Measurements from ENCODE around the gene PHF20. TPM values are rescaled to one million over a fixed set of nuclear protein-coding genes. Genes with fewer than 3 reads are reported as not detected.
A peak's percentile ranks its signal among the peaks of the same experiment; 100 is the strongest.

PHF20 gene
- total RNA-seq, 1 donor from 2014 or later: 76.1 TPM

DNA sequence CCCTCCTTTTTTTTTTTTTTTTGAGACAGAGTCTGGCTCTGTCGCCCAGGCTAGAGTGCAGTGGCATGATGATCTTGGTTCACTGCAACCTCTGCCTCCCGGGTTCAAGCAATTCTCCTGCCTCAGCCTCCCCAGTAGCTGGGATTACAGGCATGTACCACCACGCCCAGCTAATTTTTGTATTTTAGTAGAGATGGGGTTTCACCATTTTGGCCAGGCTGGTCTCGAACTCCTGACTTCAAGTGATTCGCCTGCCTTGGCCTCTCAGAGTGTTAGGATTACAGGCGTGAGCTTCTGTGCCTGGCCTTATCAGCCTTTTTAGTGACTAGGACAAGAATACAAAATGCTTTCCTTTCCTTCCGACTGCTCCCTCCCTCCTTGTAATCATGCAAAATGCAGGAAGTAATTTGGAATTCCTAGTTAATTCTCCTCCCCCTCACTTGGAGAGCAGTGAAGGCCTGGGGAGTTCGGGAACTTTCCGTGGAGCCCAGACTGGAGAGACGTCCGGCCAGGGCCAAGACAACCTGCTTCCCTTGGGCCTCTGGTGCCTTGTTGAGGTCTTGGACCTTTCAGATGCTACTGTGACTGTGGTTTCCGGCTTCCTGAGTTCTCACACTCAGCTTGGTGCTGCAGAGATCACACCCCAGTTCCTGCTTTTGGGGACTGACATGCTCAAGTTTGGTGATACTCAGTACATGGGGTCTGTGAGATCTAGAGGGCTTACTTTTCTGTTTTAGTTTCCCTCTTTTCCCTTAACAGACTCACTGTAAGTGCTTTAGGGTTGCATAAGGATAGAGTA lies 3.9 kb upstream of the PHF20 start:
- H3K27ac Mint-ChIP-seq (ENCODE audit: unreplicated experiment): no peak overlapping the region
- no peak overlapping the region for H3K4me3 Mint-ChIP-seq (ENCODE audit: unreplicated experiment)
- peaks cover 6% of the 10 kb centered on the region for H3K36me3 Mint-ChIP-seq (ENCODE audit: unreplicated experiment)
- H3K27me3 Mint-ChIP-seq (ENCODE audit: unreplicated experiment): peaks cover 5% of the 10 kb centered on the region
- peaks cover 13% of the 10 kb centered on the region for H3K9me3 Mint-ChIP-seq (ENCODE audit: unreplicated experiment)
- DNase-seq: no peak
- peaks cover 18% of the 10 kb centered on the region for H3K4me1 Mint-ChIP-seq (ENCODE audit: low read depth, unreplicated experiment)
- TF ChIP-seq, protein P1, sequence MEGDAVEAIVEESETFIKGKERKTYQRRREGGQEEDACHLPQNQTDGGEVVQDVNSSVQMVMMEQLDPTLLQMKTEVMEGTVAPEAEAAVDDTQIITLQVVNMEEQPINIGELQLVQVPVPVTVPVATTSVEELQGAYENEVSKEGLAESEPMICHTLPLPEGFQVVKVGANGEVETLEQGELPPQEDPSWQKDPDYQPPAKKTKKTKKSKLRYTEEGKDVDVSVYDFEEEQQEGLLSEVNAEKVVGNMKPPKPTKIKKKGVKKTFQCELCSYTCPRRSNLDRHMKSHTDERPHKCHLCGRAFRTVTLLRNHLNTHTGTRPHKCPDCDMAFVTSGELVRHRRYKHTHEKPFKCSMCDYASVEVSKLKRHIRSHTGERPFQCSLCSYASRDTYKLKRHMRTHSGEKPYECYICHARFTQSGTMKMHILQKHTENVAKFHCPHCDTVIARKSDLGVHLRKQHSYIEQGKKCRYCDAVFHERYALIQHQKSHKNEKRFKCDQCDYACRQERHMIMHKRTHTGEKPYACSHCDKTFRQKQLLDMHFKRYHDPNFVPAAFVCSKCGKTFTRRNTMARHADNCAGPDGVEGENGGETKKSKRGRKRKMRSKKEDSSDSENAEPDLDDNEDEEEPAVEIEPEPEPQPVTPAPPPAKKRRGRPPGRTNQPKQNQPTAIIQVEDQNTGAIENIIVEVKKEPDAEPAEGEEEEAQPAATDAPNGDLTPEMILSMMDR (IDR thresholded peaks at IDR 0.05; ENCODE audit: partially characterized antibody, unreplicated experiment): no peak

DNA sequence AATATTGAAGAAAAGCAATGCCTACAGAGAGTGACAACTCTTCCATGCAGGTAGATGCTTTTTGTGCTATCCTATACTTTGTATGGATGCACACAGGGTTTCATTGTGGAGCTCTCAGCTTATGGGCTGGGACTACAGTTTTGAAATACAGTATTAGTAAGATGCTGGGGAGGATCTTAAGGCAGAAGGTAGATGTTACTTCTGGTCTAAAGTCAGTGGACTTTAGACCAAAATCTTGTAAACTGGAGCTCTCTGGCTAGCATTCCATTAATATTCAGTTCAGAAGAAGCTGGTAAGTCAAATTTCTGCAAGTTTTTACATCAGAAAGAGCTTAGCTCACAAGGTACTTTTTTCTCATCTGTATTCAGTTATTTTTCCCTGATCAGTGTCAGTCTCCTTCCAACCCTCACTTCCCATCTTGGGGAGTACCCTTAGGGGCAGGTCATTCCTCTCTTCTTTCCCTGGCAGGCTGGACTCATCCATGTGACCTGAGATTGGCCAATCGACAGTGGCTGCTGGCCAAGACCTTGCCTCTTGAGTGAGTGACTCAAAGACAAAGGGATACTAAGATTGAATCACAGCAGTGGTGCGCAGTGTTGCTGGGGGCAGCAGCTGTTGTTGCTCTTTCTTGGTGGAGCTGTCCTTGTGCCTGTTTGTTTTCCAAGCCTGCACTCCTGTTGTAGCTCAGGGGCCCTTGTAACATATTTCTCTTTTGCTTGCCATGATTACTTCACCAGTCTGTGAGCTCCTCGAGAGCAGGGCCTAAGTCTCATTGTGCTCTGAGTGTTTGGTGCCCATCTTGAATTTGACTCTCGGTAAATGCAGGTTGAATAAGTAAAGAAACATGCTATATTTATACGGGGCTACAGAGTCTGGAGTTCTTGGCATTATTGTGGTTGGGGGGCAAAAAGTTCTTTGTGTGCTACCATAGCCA lies 2.8 kb upstream of the PHF20 start:
- H3K36me3 Mint-ChIP-seq (ENCODE audit: unreplicated experiment): peaks cover 6% of the 10 kb centered on the region
- TF ChIP-seq, protein P1 (IDR thresholded peaks at IDR 0.05; ENCODE audit: partially characterized antibody, unreplicated experiment): no peak
- H3K27me3 Mint-ChIP-seq (ENCODE audit: unreplicated experiment): peaks cover 5% of the 10 kb centered on the region
- peaks cover 13% of the 10 kb centered on the region for H3K9me3 Mint-ChIP-seq (ENCODE audit: unreplicated experiment)
- DNase-seq: peak; percentile 69
- peaks cover 24% of the 10 kb centered on the region for H3K4me1 Mint-ChIP-seq (ENCODE audit: low read depth, unreplicated experiment)
- H3K27ac Mint-ChIP-seq (ENCODE audit: unreplicated experiment): peak overlapping the region; percentile 99
- H3K4me3 Mint-ChIP-seq (ENCODE audit: unreplicated experiment): peak overlapping the region; percentile 18

DNA sequence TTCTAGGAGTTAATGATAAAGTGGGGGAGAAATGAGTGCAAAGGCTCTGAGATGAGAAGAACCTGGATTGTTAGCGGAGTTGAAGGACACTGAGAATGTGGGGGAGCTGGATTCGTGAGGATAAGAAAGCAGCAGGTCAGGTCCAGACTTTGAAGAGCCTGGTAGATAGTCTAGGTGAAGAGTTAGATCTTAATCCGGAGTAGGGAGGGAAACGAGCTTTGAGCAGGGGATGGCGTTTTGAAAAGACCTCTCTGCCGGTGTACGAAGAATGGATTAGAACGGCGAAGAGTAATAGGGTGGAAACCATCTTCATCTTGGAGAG lies 487 bp upstream of the PHF20 start:
- no peak for DNase-seq
- Mint-ChIP-seq H3K27me3 (ENCODE audit: unreplicated experiment) (peaks cover 5% of the 10 kb centered on the region), H3K4me1 (ENCODE audit: low read depth, unreplicated experiment) (peaks cover 27% of the 10 kb centered on the region), H3K9me3 (ENCODE audit: unreplicated experiment) (peaks cover 10% of the 10 kb centered on the region), H3K27ac (ENCODE audit: unreplicated experiment) (peak overlapping the region; percentile 89), H3K4me3 (ENCODE audit: unreplicated experiment) (peak overlapping the region; percentile 75), H3K36me3 (ENCODE audit: unreplicated experiment) (peaks cover 6% of the 10 kb centered on the region)
- TF ChIP-seq, protein P1 (IDR thresholded peaks at IDR 0.05; ENCODE audit: partially characterized antibody, unreplicated experiment): no peak

DNA sequence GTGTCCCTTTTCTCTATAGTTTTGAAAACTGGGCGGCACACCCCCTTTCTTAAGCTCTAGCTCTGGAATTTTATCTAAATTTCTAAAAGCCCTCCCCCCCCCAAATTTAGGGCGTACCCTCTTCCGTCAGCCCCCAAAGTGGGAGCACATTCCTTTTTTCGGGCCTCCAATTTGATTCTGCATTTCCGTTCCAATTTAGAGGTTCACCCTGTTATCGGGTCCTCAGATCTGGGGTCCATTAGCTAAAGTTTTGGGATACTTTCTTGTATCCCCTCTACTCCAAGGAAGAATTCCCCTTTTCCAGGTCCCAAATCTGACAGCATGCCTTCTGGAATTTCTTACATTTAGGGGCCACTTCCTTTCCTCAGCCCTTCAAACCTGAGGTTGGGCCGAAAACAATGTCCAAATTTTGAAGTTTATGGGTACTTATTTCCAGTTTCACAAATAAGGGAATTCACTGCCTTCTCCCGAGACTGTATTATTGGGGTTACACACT lies 796 bp downstream of the PHF20 start:
- TF ChIP-seq, protein P1 (IDR thresholded peaks at IDR 0.05; ENCODE audit: partially characterized antibody, unreplicated experiment): no peak
- peaks cover 35% of the 10 kb centered on the region for H3K4me1 Mint-ChIP-seq (ENCODE audit: low read depth, unreplicated experiment)
- H3K27ac Mint-ChIP-seq (ENCODE audit: unreplicated experiment): peak overlapping the region; percentile 89
- H3K27me3 Mint-ChIP-seq (ENCODE audit: unreplicated experiment): peaks cover 5% of the 10 kb centered on the region
- no peak for DNase-seq
- peak overlapping the region; percentile 91 for H3K4me3 Mint-ChIP-seq (ENCODE audit: unreplicated experiment)
- H3K9me3 Mint-ChIP-seq (ENCODE audit: unreplicated experiment): peaks cover 10% of the 10 kb centered on the region
- peaks cover 6% of the 10 kb centered on the region for H3K36me3 Mint-ChIP-seq (ENCODE audit: unreplicated experiment)
